GM12878 (cell line): ENCODE data around the gene TEX261. TPM values are rescaled to one million over a fixed set of nuclear protein-coding genes. Genes with fewer than 3 reads are reported as not detected.

Experiments used
- ATAC-seq: fragments of 200-7000 bp; cut with Tn5 transposase; 3 replicates; pipeline ENCODE4 v1.9.1; 2020; ENCODE audit warnings: mild to moderate bottlenecking, moderate library complexity
- BruUV-seq: library from RNA; stranded (reverse); fragments of 400-500 nt; replicated peaks from 2 replicates; lab custom pipeline; 2021; lab: Mats Ljungman, UMichigan
- CTCF ChIA-PET: fragments of 300-600 bp; sonication (Branson Sonifier 250); formaldehyde crosslinking; extraction: SDS; loops from one replicate; lab custom pipeline; 2021; ENCODE audit warnings: inconsistent platforms; lab: Yijun Ruan, JAX
- POLR2A ChIA-PET: fragments of 350-600 bp; formaldehyde crosslinking; extraction: SDS; loops from one replicate; lab custom pipeline; 2021; ENCODE audit warnings: inconsistent platforms; lab: Charles Lee
- RAD21 ChIA-PET: fragments of 300-600 bp; sonication (Branson Sonifier 250); formaldehyde crosslinking; loops from one replicate; lab custom pipeline; 2023; ENCODE audit warnings: antibody characterized with exemption; ENCODE audit not compliant: unreplicated experiment; lab: Charles Lee
- SMC1A ChIA-PET: fragments of 300-600 bp; sonication (Branson Sonifier 250); formaldehyde crosslinking; loops from one replicate; lab custom pipeline; 2023; ENCODE audit not compliant: unreplicated experiment, uncharacterized antibody; lab: Charles Lee
- DNase-seq: peaks from one replicate; pipeline ENCODE4 v3.0.0-alpha.2; 2011; ENCODE audit warnings: low read depth, low spot score
- FAIRE-seq: peaks from 3 replicates; lab custom pipeline; 2011; peaks lifted over from hg19 to GRCh38; lab: Jason Lieb, UNC
- H2AFZ ChIP-seq: 2 replicates; pipeline ENCODE4 v1.6.0; 2011; ENCODE audit warnings: low read depth, low read length, control low read depth; ENCODE audit not compliant: control insufficient read depth
- H3K27ac ChIP-seq: 2 replicates; pipeline ENCODE4 v1.5.1; 2011; ENCODE audit warnings: control low read depth; ENCODE audit not compliant: control insufficient read depth, insufficient read depth
- H3K27me3 ChIP-seq, 2 experiments: replicated peaks in 1 of 2; 2 replicates each; pipeline versions ENCODE4 v1.6.0 to v1.6.1; 2011; ENCODE audit warnings: low read length in 1 of 2; ENCODE audit not compliant: control insufficient read depth in 2 of 2, insufficient read depth in 2 of 2
- H3K36me3 ChIP-seq, 2 experiments: 2 replicates each; pipeline ENCODE4 v1.5.1; 2011; ENCODE audit warnings: low read length in 1 of 2; ENCODE audit not compliant: control insufficient read depth in 2 of 2, insufficient read depth in 2 of 2
- H3K4me1 ChIP-seq: 2 replicates; pipeline ENCODE4 v1.6.1; 2011; ENCODE audit warnings: mild to moderate bottlenecking, low read length, moderate library complexity, mixed read lengths; ENCODE audit not compliant: control insufficient read depth, insufficient read depth
- H3K4me2 ChIP-seq: 2 replicates; pipeline ENCODE4 v1.6.0; 2011; ENCODE audit warnings: control low read depth; ENCODE audit not compliant: control insufficient read depth, insufficient read depth
- H3K4me3 ChIP-seq: fragments of 200-600 bp; sonication (generic); 2 replicates; pipeline ENCODE4 v1.5.1; 2016
- H3K79me2 ChIP-seq: 2 replicates; pipeline ENCODE4 v1.6.0; 2011; ENCODE audit warnings: low read length; ENCODE audit not compliant: control insufficient read depth, insufficient read depth
- H3K9ac ChIP-seq: 2 replicates; pipeline ENCODE4 v1.8.0; 2011; ENCODE audit warnings: low read length, control low read depth, mixed read lengths; ENCODE audit not compliant: control insufficient read depth, insufficient read depth
- H3K9me3 ChIP-seq: replicated peaks from 3 replicates; pipeline ENCODE4 v1.5.1; 2011; ENCODE audit warnings: mild to moderate bottlenecking, low read length; ENCODE audit not compliant: control insufficient read depth, insufficient read depth
- H4K20me1 ChIP-seq: 2 replicates; pipeline ENCODE4 v1.6.0; 2011; ENCODE audit not compliant: control insufficient read depth, insufficient read depth
- BACH1 ChIP-seq: fragments of 450-650 bp; IDR thresholded peaks from 2 replicates; pipeline ENCODE4 v1.6.1; 2017; ENCODE audit warnings: mild to moderate bottlenecking, borderline replicate concordance
- BMI1 ChIP-seq: fragments of 450-650 bp; IDR thresholded peaks from 2 replicates; pipeline ENCODE4 v1.6.1; 2016; ENCODE audit warnings: mild to moderate bottlenecking, moderate library complexity, borderline replicate concordance
- CBFB ChIP-seq: IDR thresholded peaks from 2 replicates; pipeline ENCODE4 v1.6.1; 2016; ENCODE audit warnings: antibody characterized with exemption, low read depth
- FOXK2 ChIP-seq: fragments of 450-650 bp; IDR thresholded peaks from 2 replicates; pipeline ENCODE4 v1.6.1; 2017; ENCODE audit warnings: mild to moderate bottlenecking, moderate library complexity
- GABPA ChIP-seq: IDR thresholded peaks from 2 replicates; pipeline ENCODE4 v1.6.1; 2014; ENCODE audit warnings: antibody characterized with exemption, low read depth, mild to moderate bottlenecking, inconsistent platforms
- HDAC6 ChIP-seq: fragments of 200-600 bp; sonication (generic); IDR thresholded peaks from one replicate; pipeline ENCODE4 v1.8.0; 2017; ENCODE audit warnings: antibody characterized with exemption; ENCODE audit not compliant: unreplicated experiment
- KDM1A ChIP-seq: fragments of 200-600 bp; sonication (generic); IDR thresholded peaks from 2 replicates; pipeline ENCODE4 v1.6.1; 2016; ENCODE audit warnings: borderline replicate concordance
- MTA2 ChIP-seq: fragments of 450-650 bp; IDR thresholded peaks from 2 replicates; pipeline ENCODE4 v1.6.1; 2016; ENCODE audit warnings: low read depth, mild to moderate bottlenecking, moderate library complexity
- NFYA ChIP-seq: IDR thresholded peaks from 2 replicates; pipeline ENCODE4 v1.6.1; 2011; ENCODE audit warnings: low read depth, mild to moderate bottlenecking, low read length, improper control_type of control experiment, borderline replicate concordance
- NFYB ChIP-seq: IDR thresholded peaks from 2 replicates; pipeline ENCODE4 v1.6.1; 2011; ENCODE audit warnings: low read depth, mild to moderate bottlenecking, low read length, improper control_type of control experiment, moderate library complexity; ENCODE audit not compliant: insufficient read depth
- NR2C1 ChIP-seq: fragments of 450-650 bp; IDR thresholded peaks from 2 replicates; pipeline ENCODE4 v1.6.1; 2017; ENCODE audit warnings: antibody characterized with exemption, mild to moderate bottlenecking, moderate library complexity
- PAX8 ChIP-seq: fragments of 450-650 bp; IDR thresholded peaks from 2 replicates; pipeline ENCODE4 v1.6.1; 2017; ENCODE audit warnings: mild to moderate bottlenecking, moderate library complexity
- POLR2A ChIP-seq: IDR thresholded peaks from 2 replicates; pipeline ENCODE4 v1.6.1; 2011; ENCODE audit warnings: low read depth, mild to moderate bottlenecking, low read length
- RB1 ChIP-seq: fragments of 450-650 bp; formaldehyde crosslinking; IDR thresholded peaks from 2 replicates; pipeline ENCODE4 v1.6.1; 2017; ENCODE audit warnings: mild to moderate bottlenecking, borderline replicate concordance
- SIX5 ChIP-seq: IDR thresholded peaks from 2 replicates; pipeline ENCODE4 v1.6.1; 2011; ENCODE audit warnings: mild to moderate bottlenecking, low read depth, low read length, moderate library complexity; ENCODE audit not compliant: severe bottlenecking
- WRNIP1 ChIP-seq: IDR thresholded peaks from 2 replicates; pipeline ENCODE4 v1.6.1; 2011; ENCODE audit warnings: low read depth, low read length, improper control_type of control experiment, borderline replicate concordance
- YY1 ChIP-seq: IDR thresholded peaks from 2 replicates; pipeline ENCODE4 v1.6.1; 2011; ENCODE audit warnings: low read depth, mild to moderate bottlenecking, low read length
- ZSCAN29 ChIP-seq: fragments of 450-650 bp; IDR thresholded peaks from 2 replicates; pipeline ENCODE4 v1.6.1; 2017; ENCODE audit warnings: mild to moderate bottlenecking, moderate library complexity
- WGBS: methylation state at CpG from one replicate; pipeline ENCODE4 v1.1.6; 2016; ENCODE audit warnings: low lambda C conversion rate; ENCODE audit not compliant: insufficient replicate concordance, insufficient coverage; ENCODE audit errors: missing lambda C conversion rate; 5-methylcytosine and 5-hydroxymethylcytosine counted together
- in situ Hi-C: fragments of 300-500 bp; cut with MboI; formaldehyde crosslinking; loops from 9 replicates; pipeline ENCODE4 v1.14.3; 2018; ENCODE audit warnings: mixed read lengths
- intact Hi-C: fragments of 100-400 bp; cut with micrococcal nuclease; formaldehyde crosslinking; loops from one replicate; pipeline ENCODE4 v1.14.2; 2022; ENCODE audit not compliant: unreplicated experiment
- polyA plus RNA-seq, 11 experiments: library from polyadenylated mRNA; depleted of rRNA in 4 of 11; unstranded in 6 of 11; stranded (reverse) in 5 of 11; fragments of >200 nt; fragmentation: Nextera tagmentation in 4 of 11; fragmentation: Illumina TruSeq in 1 of 11; extraction: Ambion mirVana in 4 of 11; extraction: Trizol in 1 of 11; gene quantifications; 1 replicate in 1 of 11; 2 replicates in 10 of 11; pipeline versions ENCODE4 v1.2.1 to v1.2.3, GENCODE V29; 2011 to 2016; ENCODE audit warnings: inconsistent platforms in 2 of 11, missing spikeins in 2 of 11, low read depth in 1 of 11
- total RNA-seq, 4 experiments: library from RNA; depleted of rRNA in 3 of 4; stranded (reverse); fragments of >200 nt in 3 of 4; fragmentation: Illumina TruSeq in 1 of 4; extraction: Trizol in 1 of 4; gene quantifications; 2 replicates each; pipeline versions ENCODE4 v1.2.1 to v1.2.3, GENCODE V29; 2013 to 2021

Gene TEX261
- total and polyA plus RNA-seq, 10 of the 15 experiments (the other 5 are each of a cell fraction or from before 2014, with no cell fraction given): 5.5 to 75.6 (median 40.3) TPM

- H3K36me3 ChIP-seq: no peaks in the 10 kb centered on the region
- H3K4me1 ChIP-seq: peaks cover 9% of the 10 kb centered on the region
- BruUV-seq: no TSS peak
- no peak overlapping the region for H3K4me2 ChIP-seq
- in situ Hi-C loops: no loop called here
- no peaks in the 10 kb centered on the region for H3K9me3 ChIP-seq
- whole genome bisulfite sequencing: 48% methylated on average over 6 of the region's 6 CpGs
- H3K4me3 ChIP-seq: no peak overlapping the region
- no peaks in the 10 kb centered on the region for H4K20me1 ChIP-seq
- DNase-seq (no peak), FAIRE-seq (no peak), ATAC-seq (no peak)
- no peak overlapping the region for H2AFZ ChIP-seq
- SMC1A ChIA-PET: no interaction called here
- TF ChIP-seq NFYA (no peak), RB1 (no peak), PAX8 (no peak), WRNIP1 (no peak), KDM1A (no peak), NFYB (no peak), GABPA (no peak), FOXK2 (no peak), MTA2 (no peak), SIX5 (no peak), NR2C1 (no peak), YY1 (no peak), POLR2A (no peak), CBFB (no peak), ZSCAN29 (no peak), HDAC6 (no peak), BMI1 (no peak), BACH1 (no peak)
- intact Hi-C loops: no loop called here
- CTCF ChIA-PET: interaction anchor here (2.9 kb wide), 1 partner anchor 38 kb away, joined by 30 read pairs; no protein-coding TSS in a partner anchor
- H3K27me3 ChIP-seq: no peaks in the 10 kb centered on the region
- POLR2A ChIA-PET: no interaction called here
- H3K79me2 ChIP-seq: no peaks in the 10 kb centered on the region
- RAD21 ChIA-PET: no interaction called here
- no peak overlapping the region for H3K27ac ChIP-seq
- H3K9ac ChIP-seq: no peak overlapping the region
Measured at GRCh38 chr2:71003396-71003795, 8.7 kb upstream of the TEX261 start.
